ENCODE results near the gene CASKIN1. TPM values are rescaled to one million over a fixed set of nuclear protein-coding genes. Genes with fewer than 3 reads are reported as not detected.
"Not testable (repeated sequence)": the region's sequence is repeated elsewhere in the genome, so short reads cannot be mapped to it uniquely, and the experiment has no call there.

Gene CASKIN1
- total RNA-seq, 2 donors from 2014 or later = 0.77 to 11.3 TPM

- peaks cover under 1 to 8% of the 10 kb centered on the region in 2 donors for H3K36me3 Mint-ChIP-seq
- H3K27ac Mint-ChIP-seq = no peak within 1 kb of the TSS
- ATAC-seq = peak; percentile 28 to 51
- peak in 1 of 2 donors; percentile 68 for DNase-seq (ENCODE audit: low spot score in 2 of 2)
- no peaks in the 10 kb centered on the region for H3K9me3 Mint-ChIP-seq
Measured at GRCh38 chr16:2147981-2148671, 48.3 kb downstream of the CASKIN1 start, which contains the start of gene RAB26. Gene RAB26 (plus strand): TSS chr16:2148625. CDS start chr16:2148784, 159 bp downstream.

GRCh38 chr16:2147378-2147777 lies 49.0 kb downstream of the CASKIN1 start:
- Mint-ChIP-seq H3K36me3 (peaks cover 0 to 7% of the 10 kb centered on the region in 2 donors), H3K27ac (no peak overlapping the region), H3K9me3 (no peaks in the 10 kb centered on the region)
- DNase-seq (ENCODE audit: low spot score in 2 of 2) (no peak), ATAC-seq (no peak)

GRCh38 chr16:2145843-2146242 lies 50.6 kb downstream of the CASKIN1 start:
- H3K9me3 Mint-ChIP-seq = no peaks in the 10 kb centered on the region
- no peaks in the 10 kb centered on the region for H3K36me3 Mint-ChIP-seq
- H3K27ac Mint-ChIP-seq = no peak overlapping the region
- ATAC-seq (no peak), DNase-seq (ENCODE audit: low spot score in 2 of 2) (no peak)

DNA sequence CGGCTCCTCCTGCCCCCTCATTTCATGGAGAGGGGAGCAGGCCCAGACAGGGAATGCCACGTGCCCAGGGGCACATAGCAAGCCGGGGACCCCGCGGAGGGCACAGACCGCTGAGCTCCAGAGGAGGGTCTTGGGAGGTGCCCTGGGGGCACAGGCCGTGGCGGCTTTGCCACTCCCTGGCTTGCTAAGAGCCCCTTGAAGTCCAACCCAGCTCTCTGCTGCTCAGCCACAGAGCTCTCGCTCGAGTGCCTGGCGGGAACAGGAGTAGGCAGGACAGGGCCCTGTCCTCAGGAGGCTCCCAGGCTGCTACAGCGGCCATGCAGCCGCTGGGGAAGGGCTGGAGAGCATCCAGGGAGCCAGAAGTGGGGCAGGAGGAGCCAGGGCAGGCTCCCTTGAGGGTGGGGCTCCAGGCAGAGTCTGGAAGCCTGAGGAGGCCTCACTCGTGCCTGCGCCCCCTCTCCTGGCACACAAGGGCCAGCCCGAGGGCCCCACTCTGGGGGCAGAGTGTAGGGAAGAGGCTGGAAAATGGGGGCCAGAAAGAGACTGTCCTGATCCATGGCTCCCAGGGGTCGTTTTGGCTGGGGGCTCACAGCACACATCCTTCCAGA lies 52.4 kb downstream of the CASKIN1 start:
- H3K9me3 Mint-ChIP-seq = no peaks in the 10 kb centered on the region
- no peak overlapping the region for H3K27ac Mint-ChIP-seq
- DNase-seq (ENCODE audit: low spot score in 2 of 2) (no peak), ATAC-seq (no peak)
- H3K36me3 Mint-ChIP-seq = no peaks in the 10 kb centered on the region

GRCh38 chr16:2142942-2143877 lies 53.2 kb downstream of the CASKIN1 start:
- ATAC-seq (peak in 1 of 2 donors; percentile 17), DNase-seq (ENCODE audit: low spot score in 2 of 2) (no peak)
- no peaks in the 10 kb centered on the region for H3K36me3 Mint-ChIP-seq
- H3K9me3 Mint-ChIP-seq = no peaks in the 10 kb centered on the region
- H3K27ac Mint-ChIP-seq = no peak overlapping the region

GRCh38 chr16:2135770-2136490 lies 60.5 kb downstream of the CASKIN1 start, which contains the start of gene PKD1:
Gene PKD1 (minus strand): TSS chr16:2135898. CDS start chr16:2135689, 209 bp downstream.
- DNase-seq (ENCODE audit: low spot score in 2 of 2) = peak; percentile 100
- H3K9me3 Mint-ChIP-seq, H3K36me3 Mint-ChIP-seq: not testable (repeated sequence)
- H3K27ac Mint-ChIP-seq = peak within 1 kb of the TSS; percentile 82 to 98
- ATAC-seq = peak; percentile 83 to 94

DNA sequence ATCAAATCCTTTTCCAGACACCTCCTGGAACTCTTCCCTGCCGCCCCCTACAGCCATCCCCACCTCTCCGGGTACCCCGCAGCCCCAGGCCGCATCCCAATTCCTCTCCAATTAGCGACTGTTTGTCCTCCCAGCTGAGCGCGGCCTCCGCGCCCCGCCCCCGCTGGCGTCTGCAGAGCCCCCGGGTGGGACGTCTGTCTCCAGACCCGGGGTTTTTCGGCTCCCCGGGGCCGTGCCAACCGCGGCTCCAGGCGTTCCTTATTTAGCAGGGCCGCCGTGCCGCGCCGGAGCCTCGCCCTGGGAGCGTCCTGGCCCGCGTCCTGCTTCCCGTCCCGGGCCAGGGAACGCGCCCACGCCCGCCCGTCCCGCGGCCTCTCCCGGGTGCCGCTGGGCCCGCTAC lies 61.3 kb downstream of the CASKIN1 start:
- peak overlapping the region; percentile 39 to 85 for H3K27ac Mint-ChIP-seq
- not testable (repeated sequence) for H3K36me3 Mint-ChIP-seq; DNase-seq (ENCODE audit: low spot score in 2 of 2); ATAC-seq; H3K9me3 Mint-ChIP-seq

GRCh38 chr16:2133797-2134196 lies 62.6 kb downstream of the CASKIN1 start:
- not testable (repeated sequence) for H3K36me3 Mint-ChIP-seq; H3K9me3 Mint-ChIP-seq; H3K27ac Mint-ChIP-seq; DNase-seq (ENCODE audit: low spot score in 2 of 2); ATAC-seq

- not testable (repeated sequence) for DNase-seq (ENCODE audit: low spot score in 2 of 2); H3K9me3 Mint-ChIP-seq; ATAC-seq; H3K27ac Mint-ChIP-seq; H3K36me3 Mint-ChIP-seq
Measured at GRCh38 chr16:2129890-2130447, 66.4 kb downstream of the CASKIN1 start.

- H3K27ac Mint-ChIP-seq; H3K9me3 Mint-ChIP-seq; H3K36me3 Mint-ChIP-seq; DNase-seq (ENCODE audit: low spot score in 2 of 2); ATAC-seq: not testable (repeated sequence)
Measured at GRCh38 chr16:2129251-2129650, 67.2 kb downstream of the CASKIN1 start.

GRCh38 chr16:2127630-2128280 lies 68.7 kb downstream of the CASKIN1 start:
- H3K36me3 Mint-ChIP-seq; H3K9me3 Mint-ChIP-seq; DNase-seq (ENCODE audit: low spot score in 2 of 2): not testable (repeated sequence)
- peak overlapping the region in 1 of 2 donors; percentile 35 for H3K27ac Mint-ChIP-seq
- peak; percentile 2 to 3 for ATAC-seq

Other genes with a start within 250 kb of the CASKIN1 start
- not detected for gene RPL3L, start 241.9 kb downstream of the CASKIN1 start, total RNA-seq
- gene NDUFB10, start 237.1 kb downstream of the CASKIN1 start, total RNA-seq = 10 to 100 TPM; 63.4 to 98.8 TPM
- gene RPS2, start 231.8 kb downstream of the CASKIN1 start, total RNA-seq = 1,000 to 10,000 TPM; 5,211 to 5,668 TPM
- under 1 TPM in 1 of 2 donors, not detected in 1; 0.41 TPM for gene RNF151, start 229.7 kb downstream of the CASKIN1 start, total RNA-seq
- 10 to 100 TPM; 18.8 to 37.2 TPM for gene TBL3, start 224.6 kb downstream of the CASKIN1 start, total RNA-seq
- not detected for gene NOXO1, start 215.1 kb downstream of the CASKIN1 start, total RNA-seq
- 10 to 100 TPM; 19.1 to 25.0 TPM for gene GFER, start 212.4 kb downstream of the CASKIN1 start, total RNA-seq
- gene SYNGR3, start 206.6 kb downstream of the CASKIN1 start, total RNA-seq = 1 to 10 TPM; 2.0 to 9.0 TPM
- 10 to 100 TPM; 72.2 to 87.9 TPM for gene ZNF598, start 186.8 kb downstream of the CASKIN1 start, total RNA-seq
- 1 to 10 TPM in 1 of 2 donors, under 1 TPM in 1; 0.61 to 4.6 TPM for gene NPW, start 176.8 kb downstream of the CASKIN1 start, total RNA-seq
- gene NHERF2, start 169.7 kb downstream of the CASKIN1 start, total RNA-seq = 1 to 10 TPM in 1 of 2 donors, under 1 TPM in 1; 0.82 to 3.7 TPM
- gene NTHL1, start 148.8 kb downstream of the CASKIN1 start, total RNA-seq = 10 to 100 TPM; 21.6 to 25.3 TPM
- gene TSC2, start 148.6 kb downstream of the CASKIN1 start, total RNA-seq = 100 to 1,000 TPM in 1 of 2 donors, 10 to 100 TPM in 1; 70.5 to 121 TPM
- gene PKD1, start 60.7 kb downstream of the CASKIN1 start, total RNA-seq = 10 to 100 TPM; 77.0 to 87.6 TPM
- under 1 TPM in 1 of 2 donors, not detected in 1; 0.80 TPM for gene RAB26, start 48.0 kb downstream of the CASKIN1 start, total RNA-seq
- gene TRAF7, start 40.8 kb downstream of the CASKIN1 start, total RNA-seq = 10 to 100 TPM; 67.7 to 92.0 TPM
- 10 to 100 TPM; 49.5 to 52.2 TPM for gene MLST8, start 8.8 kb upstream of the CASKIN1 start, total RNA-seq
- gene BRICD5, start 14.3 kb upstream of the CASKIN1 start, total RNA-seq = 10 to 100 TPM in 1 of 2 donors, 1 to 10 TPM in 1; 6.3 to 10.3 TPM
- gene PGP, start 18.2 kb upstream of the CASKIN1 start, total RNA-seq = 10 to 100 TPM; 15.1 to 20.9 TPM
- 10 to 100 TPM; 19.0 to 22.5 TPM for gene E4F1, start 27.0 kb upstream of the CASKIN1 start, total RNA-seq
- 1 to 10 TPM; 1.3 to 1.5 TPM for gene DNASE1L2, start 39.8 kb upstream of the CASKIN1 start, total RNA-seq
- gene ECI1, start 55.0 kb upstream of the CASKIN1 start, total RNA-seq = 10 to 100 TPM; 53.8 to 57.6 TPM
- gene RNPS1, start 71.5 kb upstream of the CASKIN1 start, total RNA-seq = 100 to 1,000 TPM; 289 to 296 TPM
- gene ABCA3, start 144.1 kb upstream of the CASKIN1 start, total RNA-seq = 1 to 10 TPM; 1.6 to 9.1 TPM
- gene CCNF, start 232.8 kb upstream of the CASKIN1 start, total RNA-seq = 100 to 1,000 TPM in 1 of 2 donors, 10 to 100 TPM in 1; 64.8 to 111 TPM